Adrenal gland (tissue), 5 donors: Measurements from ENCODE around the gene MYH13.

Experiments
- CTCF ChIP-seq, 6 experiments: fragments of 450-650 bp in 4 of 6; fragments of 200-600 bp in 2 of 6; sonication (generic) in 1 of 6; IDR thresholded peaks; 1 replicate in 5 of 6; 2 replicates in 1 of 6; pipeline versions ENCODE4 v1.5.1 to v1.8.0; 2016 to 2021; ENCODE audit warnings: antibody characterized with exemption in 6 of 6, mild to moderate bottlenecking in 2 of 6, moderate library complexity in 1 of 6
- POLR2A ChIP-seq, 2 donors: fragments of 450-650 bp; IDR thresholded peaks; one replicate each; pipeline ENCODE4 v1.6.1; 2017; ENCODE audit warnings: antibody characterized with exemption in 2 of 2, mild to moderate bottlenecking in 2 of 2, moderate library complexity in 1 of 2
- donor health status: DM: no; HTN: no; CAD: no.

GRCh38 chr17:10360578-10360977 lies 12.2 kb downstream of the MYH13 start:
- TF ChIP-seq CTCF (IDR thresholded peaks at IDR 0.05) = no peak
- no peak for TF ChIP-seq POLR2A (IDR thresholded peaks at IDR 0.05)
